Peyer's patch (tissue), 4 donors: Measurements from ENCODE around the gene RXFP1. TPM values are rescaled to one million over a fixed set of nuclear protein-coding genes. Genes with fewer than 3 reads are reported as not detected.

Source experiments
- DNase-seq, 3 donors: peaks; one replicate each; pipeline ENCODE4 v3.0.0-alpha.2; 2017 to 2019
- H3K27ac ChIP-seq, 4 donors: fragments of 200-600 bp; sonication (generic); one replicate each; pipeline ENCODE4 v1.5.1; 2016 to 2019
- H3K27me3 ChIP-seq, 2 donors: fragments of 200-600 bp; sonication (generic); one replicate each; pipeline ENCODE4 v1.5.1; 2019
- H3K36me3 ChIP-seq, 3 donors: fragments of 200-600 bp; sonication (generic); one replicate each; pipeline ENCODE4 v1.5.1; 2016 to 2019
- H3K4me1 ChIP-seq, 4 donors: fragments of 200-600 bp; sonication (generic); one replicate each; pipeline ENCODE4 v1.5.1; 2016 to 2019
- H3K4me3 ChIP-seq, 4 donors: fragments of 200-600 bp; sonication (generic); 1 replicate in 3 of 4; 2 replicates in 1 of 4; pipeline ENCODE4 v1.5.1; 2016 to 2019; ENCODE audit warnings: mild to moderate bottlenecking in 1 of 4
- H3K9me3 ChIP-seq, 4 donors: fragments of 200-600 bp; sonication (generic); one replicate each; pipeline ENCODE4 v1.5.1; 2016 to 2019; ENCODE audit warnings: mild to moderate bottlenecking in 1 of 4
- CTCF ChIP-seq, 6 experiments: fragments of 450-650 bp in 4 of 6; fragments of 200-600 bp in 2 of 6; sonication (generic) in 1 of 6; IDR thresholded peaks; one replicate each; pipeline ENCODE4 v1.5.1; 2017 to 2019; ENCODE audit warnings: antibody characterized with exemption in 6 of 6, mild to moderate bottlenecking in 3 of 6, moderate library complexity in 1 of 6
- POLR2A ChIP-seq, 2 donors: fragments of 450-650 bp; IDR thresholded peaks; one replicate each; pipeline ENCODE4 v1.5.1; 2017; ENCODE audit warnings: antibody characterized with exemption in 2 of 2, mild to moderate bottlenecking in 2 of 2, moderate library complexity in 2 of 2
- total RNA-seq, 4 donors: library from RNA; depleted of rRNA; stranded (reverse); fragments of >200 nt; gene quantifications; one replicate each; pipeline ENCODE4 v1.1.0, GENCODE V29; 2016

Gene RXFP1
- total RNA-seq, 4 donors from 2014 or later = 0.38 to 0.54 TPM; not detected in 2

- Histone ChIP-seq H3K27me3 (no peaks in the 10 kb centered on the region), H3K36me3 (no peaks in the 10 kb centered on the region), H3K27ac (no peak overlapping the region), H3K4me3 (no peak overlapping the region), H3K9me3 (no peaks in the 10 kb centered on the region), H3K4me1 (no peaks in the 10 kb centered on the region)
- DNase-seq = no peak
- no peak for TF ChIP-seq CTCF (IDR thresholded peaks at IDR 0.05)
- TF ChIP-seq POLR2A (IDR thresholded peaks at IDR 0.05) = no peak
These were observed 103.9 kb downstream of the RXFP1 start for GRCh38 chr4:158625544-158625943.

GRCh38 chr4:158630893-158631292, 109.2 kb downstream of the RXFP1 start:
- H3K27me3 ChIP-seq = no peaks in the 10 kb centered on the region
- H3K27ac ChIP-seq = no peak overlapping the region
- no peak for TF ChIP-seq CTCF (IDR thresholded peaks at IDR 0.05)
- no peak for DNase-seq
- H3K9me3 ChIP-seq = no peaks in the 10 kb centered on the region
- no peak overlapping the region for H3K4me3 ChIP-seq
- no peaks in the 10 kb centered on the region for H3K36me3 ChIP-seq
- H3K4me1 ChIP-seq = no peaks in the 10 kb centered on the region

- Histone ChIP-seq H3K4me3 (no peak overlapping the region), H3K9me3 (no peaks in the 10 kb centered on the region), H3K27ac (no peak overlapping the region), H3K4me1 (no peaks in the 10 kb centered on the region), H3K27me3 (no peaks in the 10 kb centered on the region), H3K36me3 (no peaks in the 10 kb centered on the region)
- no peak for DNase-seq
- TF ChIP-seq POLR2A (IDR thresholded peaks at IDR 0.05) (no peak), CTCF (IDR thresholded peaks at IDR 0.05) (no peak)
These were observed 114.9 kb downstream of the RXFP1 start for GRCh38 chr4:158636619-158637018.

GRCh38 chr4:158644356-158644755, 122.7 kb downstream of the RXFP1 start:
- Histone ChIP-seq H3K4me1 (no peaks in the 10 kb centered on the region), H3K27ac (no peak overlapping the region), H3K36me3 (no peaks in the 10 kb centered on the region), H3K27me3 (no peaks in the 10 kb centered on the region), H3K9me3 (no peaks in the 10 kb centered on the region), H3K4me3 (no peak overlapping the region)
- TF ChIP-seq POLR2A (IDR thresholded peaks at IDR 0.05) = no peak
- TF ChIP-seq CTCF (IDR thresholded peaks at IDR 0.05) = no peak
- no peak for DNase-seq

- Histone ChIP-seq H3K9me3 (no peaks in the 10 kb centered on the region), H3K4me1 (no peaks in the 10 kb centered on the region), H3K4me3 (no peak overlapping the region), H3K27me3 (no peaks in the 10 kb centered on the region), H3K36me3 (no peaks in the 10 kb centered on the region), H3K27ac (no peak overlapping the region)
- TF ChIP-seq POLR2A (IDR thresholded peaks at IDR 0.05) = no peak
- no peak for TF ChIP-seq CTCF (IDR thresholded peaks at IDR 0.05)
- DNase-seq = no peak
These were observed 123.1 kb downstream of the RXFP1 start for GRCh38 chr4:158644760-158645159.

GRCh38 chr4:158649111-158649680, 127.5 kb downstream of the RXFP1 start:
- no peaks in the 10 kb centered on the region for H3K27me3 ChIP-seq
- H3K27ac ChIP-seq = no peak overlapping the region
- H3K4me3 ChIP-seq = no peak overlapping the region
- no peaks in the 10 kb centered on the region for H3K4me1 ChIP-seq
- no peaks in the 10 kb centered on the region for H3K36me3 ChIP-seq
- TF ChIP-seq POLR2A (IDR thresholded peaks at IDR 0.05) (no peak), CTCF (IDR thresholded peaks at IDR 0.05) (no peak)
- no peak for DNase-seq
- no peaks in the 10 kb centered on the region for H3K9me3 ChIP-seq
